Nephron progenitor cell (in vitro differentiated cells): ENCODE results near the gene MORC2.

Experiments
- DNase-seq: peaks from one replicate; pipeline ENCODE4 v3.0.0; 2021
- H3K27ac Mint-ChIP-seq: 2 replicates; pipeline ENCODE4 v1.8.0; 2021; ENCODE audit warnings: mild to moderate bottlenecking, moderate library complexity, mixed read lengths
- H3K27me3 Mint-ChIP-seq: 2 replicates; pipeline ENCODE4 v1.8.0; 2021; ENCODE audit warnings: mild to moderate bottlenecking, low read depth, mixed read lengths; ENCODE audit not compliant: poor library complexity
- H3K36me3 Mint-ChIP-seq: 2 replicates; pipeline ENCODE4 v1.8.0; 2021; ENCODE audit warnings: low read depth, mixed read lengths
- H3K4me1 Mint-ChIP-seq: 2 replicates; pipeline ENCODE4 v1.8.0; 2021; ENCODE audit warnings: mixed read lengths
- H3K4me3 Mint-ChIP-seq: 2 replicates; pipeline ENCODE4 v1.8.0; 2021; ENCODE audit warnings: mild to moderate bottlenecking, moderate library complexity, mixed read lengths
- H3K9me3 Mint-ChIP-seq: 2 replicates; pipeline ENCODE4 v1.8.0; 2021; ENCODE audit warnings: mild to moderate bottlenecking, moderate library complexity, mixed read lengths
- TF ChIP-seq, protein P1 (sequence below): fragments of 200-600 bp; sonication (generic); IDR thresholded peaks from 2 replicates; pipeline ENCODE4 v1.5.0; 2021; ENCODE audit warnings: antibody characterized with exemption

MORC2 gene

DNA sequence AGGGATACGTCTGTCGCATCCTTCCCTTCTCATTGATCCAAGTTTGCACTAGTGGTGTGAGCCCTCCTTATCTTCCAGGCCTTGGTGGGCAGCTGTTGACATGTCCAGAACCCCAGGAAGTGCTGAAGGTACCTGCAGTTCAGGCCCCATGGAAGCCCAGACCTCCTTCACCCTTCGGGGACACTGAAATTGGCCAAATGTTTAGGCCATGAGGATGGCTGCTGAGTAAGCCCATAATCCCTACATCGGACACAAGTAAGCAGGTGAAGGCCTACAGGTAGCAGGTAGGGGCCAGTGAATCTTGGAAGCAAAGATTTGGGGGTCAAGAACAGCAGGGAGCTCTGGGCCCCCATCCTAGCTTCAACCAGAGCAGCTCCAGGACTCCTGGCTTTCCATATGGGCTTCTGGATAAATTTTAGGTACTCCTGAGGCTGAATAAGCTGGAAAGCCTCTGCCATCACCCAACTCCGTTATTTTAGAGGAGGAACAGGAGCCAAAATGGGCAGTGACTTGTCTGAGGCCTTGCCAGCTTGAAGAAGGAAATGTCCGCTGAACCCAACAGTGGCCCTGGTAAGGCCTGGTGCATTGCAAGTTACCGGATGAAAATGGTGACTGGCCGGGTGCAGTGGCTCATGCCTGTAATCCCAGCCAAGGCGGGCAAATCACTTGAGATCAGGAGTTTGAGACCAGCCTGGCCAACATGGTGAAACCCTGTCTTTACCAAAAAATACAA lies 45.2 kb downstream of the MORC2 start:
- DNase-seq, result no peak
- Mint-ChIP-seq H3K9me3 (no peaks in the 10 kb centered on the region), H3K27ac (no peak overlapping the region), H3K4me1 (peaks cover 13% of the 10 kb centered on the region), H3K36me3 (peaks cover 34% of the 10 kb centered on the region), H3K27me3 (peaks cover 5% of the 10 kb centered on the region), H3K4me3 (no peak overlapping the region)
- TF ChIP-seq, protein P1, sequence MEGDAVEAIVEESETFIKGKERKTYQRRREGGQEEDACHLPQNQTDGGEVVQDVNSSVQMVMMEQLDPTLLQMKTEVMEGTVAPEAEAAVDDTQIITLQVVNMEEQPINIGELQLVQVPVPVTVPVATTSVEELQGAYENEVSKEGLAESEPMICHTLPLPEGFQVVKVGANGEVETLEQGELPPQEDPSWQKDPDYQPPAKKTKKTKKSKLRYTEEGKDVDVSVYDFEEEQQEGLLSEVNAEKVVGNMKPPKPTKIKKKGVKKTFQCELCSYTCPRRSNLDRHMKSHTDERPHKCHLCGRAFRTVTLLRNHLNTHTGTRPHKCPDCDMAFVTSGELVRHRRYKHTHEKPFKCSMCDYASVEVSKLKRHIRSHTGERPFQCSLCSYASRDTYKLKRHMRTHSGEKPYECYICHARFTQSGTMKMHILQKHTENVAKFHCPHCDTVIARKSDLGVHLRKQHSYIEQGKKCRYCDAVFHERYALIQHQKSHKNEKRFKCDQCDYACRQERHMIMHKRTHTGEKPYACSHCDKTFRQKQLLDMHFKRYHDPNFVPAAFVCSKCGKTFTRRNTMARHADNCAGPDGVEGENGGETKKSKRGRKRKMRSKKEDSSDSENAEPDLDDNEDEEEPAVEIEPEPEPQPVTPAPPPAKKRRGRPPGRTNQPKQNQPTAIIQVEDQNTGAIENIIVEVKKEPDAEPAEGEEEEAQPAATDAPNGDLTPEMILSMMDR, result no peak

DNA sequence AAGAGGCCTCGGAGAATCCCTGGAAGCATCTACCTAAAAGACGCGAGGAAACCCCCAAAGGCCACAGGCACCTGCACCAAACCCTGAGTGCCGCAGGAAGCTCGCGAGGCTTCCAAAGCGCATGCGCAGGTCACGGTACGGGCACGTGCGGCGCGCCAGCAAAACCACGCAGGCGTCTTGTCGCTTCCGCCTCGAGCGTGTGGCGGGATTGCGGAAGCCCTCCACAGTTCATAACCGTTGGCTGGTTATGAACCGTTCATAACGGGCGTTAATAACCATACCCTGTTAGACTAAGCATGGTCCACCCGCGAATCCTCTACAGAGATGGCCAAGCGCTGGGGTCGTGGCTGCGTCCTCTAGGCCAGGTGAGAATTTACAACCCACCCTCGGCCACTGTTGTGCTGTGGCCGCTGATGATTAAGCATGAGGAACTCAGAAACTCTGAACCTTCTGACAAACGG lies 46.4 kb downstream of the MORC2 start:
- H3K27me3 Mint-ChIP-seq, result peaks cover 5% of the 10 kb centered on the region
- no peak for DNase-seq
- H3K9me3 Mint-ChIP-seq, result no peaks in the 10 kb centered on the region
- peak overlapping the region; percentile 89 for H3K27ac Mint-ChIP-seq
- H3K4me3 Mint-ChIP-seq, result no peak overlapping the region
- peaks cover 25% of the 10 kb centered on the region for H3K36me3 Mint-ChIP-seq
- peaks cover 13% of the 10 kb centered on the region for H3K4me1 Mint-ChIP-seq
- TF ChIP-seq, protein P1, result no peak

DNA sequence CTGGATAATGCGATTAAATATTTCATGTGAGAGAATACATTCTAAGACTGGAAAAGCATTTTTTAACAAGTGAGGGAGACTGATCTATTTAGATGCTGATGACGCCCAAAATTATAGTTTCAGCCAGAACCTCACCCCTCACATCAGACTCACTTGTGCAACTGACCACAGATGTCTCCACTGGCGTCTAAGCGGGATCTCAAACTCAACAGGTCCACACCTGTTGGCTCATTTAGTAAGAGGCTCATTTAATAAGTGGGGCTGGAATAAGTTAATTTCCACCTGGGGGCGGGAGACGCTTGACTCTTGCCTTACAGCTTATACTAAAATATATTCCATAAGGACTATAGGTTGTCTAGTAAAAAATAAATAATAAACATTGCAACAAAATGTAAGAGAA lies 47.5 kb downstream of the MORC2 start:
- H3K9me3 Mint-ChIP-seq, result peaks cover 5% of the 10 kb centered on the region
- H3K36me3 Mint-ChIP-seq, result peaks cover 17% of the 10 kb centered on the region
- H3K4me3 Mint-ChIP-seq, result no peak overlapping the region
- H3K27me3 Mint-ChIP-seq, result peaks cover 5% of the 10 kb centered on the region
- peak overlapping the region; percentile 33 for H3K27ac Mint-ChIP-seq
- peaks cover 13% of the 10 kb centered on the region for H3K4me1 Mint-ChIP-seq
- TF ChIP-seq, protein P1, result no peak
- DNase-seq, result no peak

DNA sequence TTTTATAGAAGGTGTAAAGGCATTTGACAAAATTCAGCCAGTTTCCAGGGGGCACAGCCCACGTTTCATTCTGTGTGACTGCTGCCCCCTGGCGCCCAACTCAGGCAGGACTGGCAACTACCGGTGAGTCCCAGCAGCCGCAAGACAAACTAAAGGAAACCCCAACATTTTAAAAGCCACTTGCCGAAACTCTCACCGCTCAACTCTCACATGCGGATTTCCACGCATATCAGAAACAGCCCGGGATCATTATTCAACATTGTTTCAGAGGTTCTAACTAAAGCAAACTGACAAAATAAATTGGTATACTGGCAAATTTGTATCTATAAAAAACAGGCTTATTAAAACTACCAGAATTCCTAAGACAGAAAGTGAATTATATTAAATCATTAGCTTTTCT lies 48.2 kb downstream of the MORC2 start:
- Mint-ChIP-seq H3K4me1 (peaks cover 13% of the 10 kb centered on the region), H3K27ac (no peak overlapping the region), H3K27me3 (peaks cover 5% of the 10 kb centered on the region), H3K9me3 (peaks cover 12% of the 10 kb centered on the region), H3K4me3 (no peak overlapping the region), H3K36me3 (peaks cover 16% of the 10 kb centered on the region)
- DNase-seq, result peak; percentile 93
- TF ChIP-seq, protein P1, result peak; percentile 90

DNA sequence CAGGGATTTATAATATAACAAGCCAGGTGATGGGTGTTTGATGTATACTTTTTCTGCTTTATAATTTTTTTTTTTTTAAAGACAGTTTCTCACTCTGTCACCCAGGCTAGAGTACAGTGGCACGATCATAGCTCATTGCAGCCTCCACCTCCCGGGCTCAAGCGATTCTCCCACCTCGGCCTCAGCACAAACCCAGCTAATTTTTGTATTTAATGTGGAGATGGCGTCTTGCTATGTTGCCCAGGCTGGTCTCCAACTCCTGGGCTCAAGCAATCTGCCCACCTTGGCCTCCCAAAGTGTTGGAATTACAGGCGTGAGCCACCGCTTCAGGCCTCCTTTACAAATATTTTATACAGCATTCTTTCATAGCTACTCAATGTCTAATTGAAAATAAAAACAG lies 48.6 kb downstream of the MORC2 start:
- TF ChIP-seq, protein P1, result no peak
- H3K27me3 Mint-ChIP-seq, result peaks cover 5% of the 10 kb centered on the region
- no peak overlapping the region for H3K4me3 Mint-ChIP-seq
- no peak for DNase-seq
- H3K9me3 Mint-ChIP-seq, result peaks cover 13% of the 10 kb centered on the region
- H3K4me1 Mint-ChIP-seq, result peaks cover 13% of the 10 kb centered on the region
- peaks cover 12% of the 10 kb centered on the region for H3K36me3 Mint-ChIP-seq
- no peak overlapping the region for H3K27ac Mint-ChIP-seq

DNA sequence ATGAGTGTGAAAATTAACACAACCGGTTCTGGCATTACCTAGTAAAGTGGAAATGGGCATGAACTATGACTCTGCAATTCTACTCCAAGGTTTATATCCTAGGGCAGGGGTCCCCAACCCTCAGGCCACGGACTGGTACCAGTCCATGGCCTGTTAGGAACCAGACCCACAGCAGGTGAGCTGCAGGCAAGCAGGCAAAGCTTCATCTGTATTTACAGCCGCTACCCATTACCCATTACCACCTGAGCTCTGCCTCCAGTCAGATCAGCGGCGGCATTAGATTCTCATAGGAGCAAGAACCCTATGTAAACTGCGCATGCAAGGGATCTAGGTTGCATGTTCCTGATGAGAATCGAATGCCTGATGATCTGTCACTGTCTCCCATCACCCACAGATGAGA lies 49.8 kb downstream of the MORC2 start:
- H3K4me3 Mint-ChIP-seq, result no peak overlapping the region
- DNase-seq, result no peak
- TF ChIP-seq, protein P1, result no peak
- H3K9me3 Mint-ChIP-seq, result peaks cover 13% of the 10 kb centered on the region
- peaks cover 13% of the 10 kb centered on the region for H3K4me1 Mint-ChIP-seq
- H3K27ac Mint-ChIP-seq, result no peak overlapping the region
- peaks cover under 1% of the 10 kb centered on the region for H3K36me3 Mint-ChIP-seq
- H3K27me3 Mint-ChIP-seq, result peaks cover 5% of the 10 kb centered on the region
